Neural progenitor cell (in vitro differentiated cells): Measurements from ENCODE around the gene BACH1.

ENCODE experiments used
- EZH2 ChIP-seq: fragments of 200-600 bp; sonication (generic); IDR thresholded peaks from 2 replicates; pipeline ENCODE4 v1.6.1; 2017; ENCODE audit warnings: antibody characterized with exemption, mild to moderate bottlenecking, moderate library complexity
- TF ChIP-seq, protein P1 (sequence below): fragments of 200-600 bp; sonication (generic); IDR thresholded peaks from 2 replicates; pipeline ENCODE4 v1.5.1; 2017; ENCODE audit warnings: antibody characterized with exemption, mild to moderate bottlenecking

DNA sequence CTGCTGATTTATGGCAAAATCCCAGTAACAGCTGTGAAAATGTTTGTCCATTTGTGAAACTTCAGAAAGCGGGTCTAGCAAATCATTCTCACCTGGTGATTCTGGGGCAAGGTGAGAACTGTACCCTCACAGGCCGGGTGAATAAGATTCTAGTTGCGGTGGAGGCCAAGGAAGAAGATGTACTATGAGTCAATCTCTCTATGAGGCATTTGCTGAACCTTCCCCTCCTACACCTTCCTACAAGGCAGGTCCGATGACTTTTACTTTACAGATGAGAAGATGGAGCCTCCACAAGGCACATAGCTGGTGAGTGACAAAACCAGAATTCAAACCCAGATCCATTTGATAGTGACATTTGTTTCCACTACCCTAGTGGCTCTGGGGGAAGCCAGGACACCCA is 72.7 kb downstream of the BACH1 start:
- TF ChIP-seq, protein P1, sequence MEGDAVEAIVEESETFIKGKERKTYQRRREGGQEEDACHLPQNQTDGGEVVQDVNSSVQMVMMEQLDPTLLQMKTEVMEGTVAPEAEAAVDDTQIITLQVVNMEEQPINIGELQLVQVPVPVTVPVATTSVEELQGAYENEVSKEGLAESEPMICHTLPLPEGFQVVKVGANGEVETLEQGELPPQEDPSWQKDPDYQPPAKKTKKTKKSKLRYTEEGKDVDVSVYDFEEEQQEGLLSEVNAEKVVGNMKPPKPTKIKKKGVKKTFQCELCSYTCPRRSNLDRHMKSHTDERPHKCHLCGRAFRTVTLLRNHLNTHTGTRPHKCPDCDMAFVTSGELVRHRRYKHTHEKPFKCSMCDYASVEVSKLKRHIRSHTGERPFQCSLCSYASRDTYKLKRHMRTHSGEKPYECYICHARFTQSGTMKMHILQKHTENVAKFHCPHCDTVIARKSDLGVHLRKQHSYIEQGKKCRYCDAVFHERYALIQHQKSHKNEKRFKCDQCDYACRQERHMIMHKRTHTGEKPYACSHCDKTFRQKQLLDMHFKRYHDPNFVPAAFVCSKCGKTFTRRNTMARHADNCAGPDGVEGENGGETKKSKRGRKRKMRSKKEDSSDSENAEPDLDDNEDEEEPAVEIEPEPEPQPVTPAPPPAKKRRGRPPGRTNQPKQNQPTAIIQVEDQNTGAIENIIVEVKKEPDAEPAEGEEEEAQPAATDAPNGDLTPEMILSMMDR: no peak
- no peak for TF ChIP-seq EZH2
